HG02973 (cell line): ENCODE results near the gene SLC10A1.
A peak's percentile ranks its signal among the peaks of the same experiment; 100 is the strongest.

Source experiments
- ATAC-seq: cut with Tn5 transposase; IDR thresholded peaks from one replicate; pipeline ENCODE4 v1.9.1; 2021; ENCODE audit warnings: moderate library complexity; ENCODE audit not compliant: unreplicated experiment

The SLC10A1 gene

DNA sequence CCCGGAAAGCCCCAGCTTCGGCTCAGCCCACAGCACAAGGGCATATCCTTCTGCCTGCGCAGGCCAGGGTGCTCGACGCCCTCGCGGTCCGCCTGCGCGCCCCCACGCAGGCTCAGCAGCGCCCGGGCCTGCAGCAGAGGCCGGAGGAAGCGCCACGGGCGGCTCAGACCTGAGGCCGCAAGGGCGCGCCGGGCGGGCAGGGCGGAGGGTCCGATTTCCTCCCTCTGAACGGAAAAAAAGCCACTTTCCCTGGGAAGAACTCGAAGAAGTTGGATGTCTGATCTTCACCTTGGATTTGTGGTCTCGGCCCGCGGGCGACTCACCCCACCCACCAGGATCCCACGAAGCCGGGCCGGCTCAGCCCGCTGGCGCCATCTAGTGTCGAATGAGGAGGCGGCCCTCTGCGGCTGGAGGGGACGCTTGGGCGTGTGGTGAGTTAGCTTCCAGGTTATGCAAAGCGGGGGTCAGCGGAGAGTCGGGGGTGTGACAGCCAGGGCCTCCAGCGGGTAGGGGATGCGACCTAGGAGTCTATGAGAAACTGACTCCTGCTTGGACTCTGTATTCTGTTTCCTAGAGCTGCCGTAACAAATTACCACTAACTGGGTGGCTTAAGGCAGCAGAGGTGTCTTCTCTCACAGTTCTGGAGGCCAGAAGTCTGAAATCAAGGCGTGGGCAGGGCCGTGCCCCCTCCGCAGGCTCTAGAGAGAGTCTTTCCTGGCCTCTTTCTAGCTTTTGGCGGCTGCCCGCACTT lies 70.1 kb downstream of the SLC10A1 start:
- ATAC-seq = peak; percentile 61
